HepG2 (cell line): ENCODE results near the gene CYP4F8. TPM values are rescaled to one million over a fixed set of nuclear protein-coding genes. Genes with fewer than 3 reads are reported as not detected.

Source experiments
- ATAC-seq: fragments of 200-7000 bp; cut with Tn5 transposase; 3 replicates; pipeline ENCODE4 v1.9.1; 2020; ENCODE audit warnings: mild to moderate bottlenecking, moderate library complexity
- BruUV-seq: library from RNA; stranded (reverse); fragments of 400-500 nt; replicated peaks from 2 replicates; lab custom pipeline; 2021; lab: Mats Ljungman, UMichigan
- CTCF ChIA-PET: fragments of 300-600 bp; formaldehyde crosslinking; extraction: SDS; loops from one replicate; lab custom pipeline; 2021; ENCODE audit warnings: low total read pairs, inconsistent platforms, low intra/inter-chr PET ratio; lab: Yijun Ruan, JAX
- POLR2A ChIA-PET: fragments of 350-600 bp; sonication (Branson Sonifier 250); formaldehyde crosslinking; loops from one replicate; lab custom pipeline; 2020; ENCODE audit warnings: antibody characterized with exemption, inconsistent platforms; lab: Yijun Ruan, JAX
- DNase-seq: peaks from one replicate; pipeline ENCODE4 v3.0.0-alpha.2; 2015; ENCODE audit warnings: low spot score
- FAIRE-seq: peaks from 3 replicates; lab custom pipeline; 2011; peaks lifted over from hg19 to GRCh38; lab: Jason Lieb, UNC
- H2AFZ ChIP-seq: one replicate; pipeline ENCODE4 v1.6.1; 2011; ENCODE audit warnings: low read length, inconsistent platforms
- H3K27ac ChIP-seq: fragments of 300-600 bp; 3 replicates; pipeline ENCODE4 v1.8.0; 2011; ENCODE audit warnings: mixed run types, mild to moderate bottlenecking, mixed read lengths, low read length, inconsistent platforms; ENCODE audit not compliant: insufficient read depth; ENCODE audit errors: extremely low read length
- H3K27me3 ChIP-seq, 2 experiments: fragments of 200-600 bp in 1 of 2; 2 replicates in 1 of 2; 3 replicates in 1 of 2; pipeline versions ENCODE4 v1.6.0 to v1.8.0; 2011; ENCODE audit warnings: low read length in 2 of 2, mild to moderate bottlenecking in 2 of 2, moderate library complexity in 2 of 2, inconsistent platforms in 1 of 2; ENCODE audit not compliant: insufficient read depth in 2 of 2, control insufficient read depth in 1 of 2
- H3K36me3 ChIP-seq, 2 experiments: fragments of 200-600 bp in 1 of 2; replicated peaks in 1 of 2; 2 replicates in 1 of 2; 3 replicates in 1 of 2; pipeline versions ENCODE4 v1.5.1 to v1.8.0; 2011; ENCODE audit warnings: low read length in 2 of 2, inconsistent platforms in 1 of 2; ENCODE audit not compliant: insufficient read depth in 2 of 2, control insufficient read depth in 1 of 2
- H3K4me1 ChIP-seq: 2 replicates; pipeline ENCODE4 v1.5.1; 2012; ENCODE audit warnings: low read length, inconsistent platforms; ENCODE audit not compliant: insufficient read depth
- H3K4me2 ChIP-seq: 2 replicates; pipeline ENCODE4 v1.6.0; 2011; ENCODE audit warnings: low read depth, low read length, inconsistent platforms
- H3K4me3 ChIP-seq, 3 experiments: fragments of 200-600 bp in 1 of 3; sonication (generic), shearing (Covaris generic) in 1 of 3; replicated peaks in 1 of 3; 2 replicates each; pipeline ENCODE4 v1.5.1; 2011 to 2016; ENCODE audit warnings: low read length in 3 of 3, inconsistent platforms in 2 of 3, low read depth in 2 of 3, mild to moderate bottlenecking in 2 of 3, control low read depth in 1 of 3, mixed read lengths in 1 of 3; ENCODE audit not compliant: insufficient read depth in 1 of 3
- H3K79me2 ChIP-seq: one replicate; pipeline ENCODE4 v1.6.1; 2011; ENCODE audit warnings: low read length, inconsistent platforms; ENCODE audit not compliant: insufficient read depth
- H3K9ac ChIP-seq: 2 replicates; pipeline ENCODE4 v1.6.0; 2011; ENCODE audit warnings: mild to moderate bottlenecking, low read depth, low read length, inconsistent platforms; ENCODE audit not compliant: insufficient read depth
- H3K9me3 ChIP-seq: 2 replicates; pipeline ENCODE4 v1.5.1; 2012; ENCODE audit warnings: mild to moderate bottlenecking, low read length
- H4K20me1 ChIP-seq: 2 replicates; pipeline ENCODE4 v1.6.0; 2011; ENCODE audit warnings: inconsistent platforms, mild to moderate bottlenecking, low read length, moderate library complexity; ENCODE audit not compliant: insufficient read depth
- CBX1 ChIP-seq: IDR thresholded peaks from one replicate; pipeline ENCODE4 v1.6.1; 2016; ENCODE audit warnings: antibody characterized with exemption, low read depth
- FOXA1 ChIP-seq, 2 experiments: fragments of 450-650 bp in 1 of 2; sonication (generic) in 1 of 2; formaldehyde crosslinking in 1 of 2; IDR thresholded peaks; 2 replicates each; pipeline versions ENCODE4 v1.4.0 to v1.6.1; 2016 to 2020; ENCODE audit warnings: missing genetic modification reagents in 1 of 2
- GMEB1 ChIP-seq: sonication (generic); formaldehyde crosslinking; IDR thresholded peaks from 2 replicates; pipeline ENCODE4 v1.5.1; 2020; ENCODE audit warnings: missing genetic modification reagents, mild to moderate bottlenecking, borderline replicate concordance
- GPBP1L1 ChIP-seq: sonication (generic); formaldehyde crosslinking; IDR thresholded peaks from 2 replicates; pipeline ENCODE4 v1.5.0; 2020; ENCODE audit warnings: mild to moderate bottlenecking, missing genetic modification reagents
- HNRNPLL ChIP-seq: fragments of 200-400 bp; formaldehyde crosslinking; IDR thresholded peaks from 2 replicates; pipeline ENCODE4 v1.6.1; 2017; ENCODE audit warnings: mild to moderate bottlenecking, low read depth, low read length; ENCODE audit not compliant: poor library complexity, severe bottlenecking
- KDM6A ChIP-seq: IDR thresholded peaks from 2 replicates; pipeline ENCODE4 v1.6.1; 2016; ENCODE audit warnings: low read depth
- NCOA2 ChIP-seq: sonication (generic); formaldehyde crosslinking; IDR thresholded peaks from 2 replicates; pipeline ENCODE4 v1.8.0; 2022; ENCODE audit warnings: inconsistent platforms
- PCBP1 ChIP-seq: fragments of 200-400 bp; formaldehyde crosslinking; IDR thresholded peaks from 2 replicates; pipeline ENCODE4 v1.6.1; 2017; ENCODE audit warnings: mild to moderate bottlenecking, low read depth, low read length, borderline replicate concordance
- RBM22 ChIP-seq: fragments of 200-400 bp; formaldehyde crosslinking; optimal IDR thresholded peaks from 2 replicates; pipeline ENCODE3; 2017; ENCODE audit warnings: mild to moderate bottlenecking, low read length, moderate library complexity
- SPEN ChIP-seq: sonication (generic); formaldehyde crosslinking; IDR thresholded peaks from 2 replicates; pipeline ENCODE4 v1.5.1; 2020; ENCODE audit warnings: low read depth, mild to moderate bottlenecking, missing genetic modification reagents
- TAF15 ChIP-seq: fragments of 200-400 bp; formaldehyde crosslinking; IDR thresholded peaks from one replicate; pipeline ENCODE4 v1.6.1; 2018; ENCODE audit warnings: mild to moderate bottlenecking, low read depth, low read length; ENCODE audit not compliant: poor library complexity, severe bottlenecking
- ZBTB1 ChIP-seq: sonication (generic); formaldehyde crosslinking; IDR thresholded peaks from 2 replicates; pipeline ENCODE4 v1.4.0; 2020; ENCODE audit warnings: missing genetic modification reagents, borderline replicate concordance
- ZBTB39 ChIP-seq: sonication (generic); formaldehyde crosslinking; IDR thresholded peaks from 2 replicates; pipeline ENCODE4 v1.5.0; 2020; ENCODE audit warnings: missing genetic modification reagents
- ZFP36L2 ChIP-seq: sonication (generic); formaldehyde crosslinking; IDR thresholded peaks from 2 replicates; pipeline ENCODE4 v1.4.0; 2020; ENCODE audit warnings: missing genetic modification reagents
- ZNF234 ChIP-seq: sonication (generic); formaldehyde crosslinking; conservative IDR thresholded peaks from 2 replicates; pipeline ENCODE4 v1.5.1; 2020; ENCODE audit warnings: mild to moderate bottlenecking, missing genetic modification reagents
- ZNF615 ChIP-seq: sonication (generic); formaldehyde crosslinking; IDR thresholded peaks from 2 replicates; pipeline ENCODE4 v1.5.0; 2020; ENCODE audit warnings: mild to moderate bottlenecking, missing genetic modification reagents, borderline replicate concordance
- ZSCAN12 ChIP-seq: sonication (generic); formaldehyde crosslinking; IDR thresholded peaks from 2 replicates; pipeline ENCODE4 v1.9.0; 2021; ENCODE audit warnings: mild to moderate bottlenecking, missing genetic modification reagents
- ZSCAN9 ChIP-seq: IDR thresholded peaks from 2 replicates; pipeline ENCODE4 v1.6.1; 2016; ENCODE audit warnings: borderline replicate concordance
- WGBS: methylation state at CpG from one replicate; pipeline ENCODE4 v1.1.6; 2017; ENCODE audit warnings: low lambda C conversion rate; 5-methylcytosine and 5-hydroxymethylcytosine counted together
- in situ Hi-C: cut with HindIII; loops from 2 replicates; pipeline ENCODE4 v1.10.0; 2017; ENCODE audit warnings: low pct_unique_long_range_greater_than_20kb; ENCODE audit not compliant: extremely low pct_ligation_motif_present
- intact Hi-C: fragments of 100-400 bp; cut with micrococcal nuclease; formaldehyde crosslinking; loops from one replicate; pipeline ENCODE4 v1.10.0; 2022; ENCODE audit not compliant: unreplicated experiment
- polyA plus RNA-seq, 8 experiments: library from polyadenylated mRNA; depleted of rRNA in 3 of 8; stranded (reverse) in 7 of 8; unstranded in 1 of 8; fragments of >200 nt; fragmentation: Illumina TruSeq in 4 of 8; extraction: Trizol in 4 of 8; gene quantifications; 2 replicates each; pipeline versions ENCODE4 v1.2.1 to v1.2.3, GENCODE V29; 2011 to 2016; ENCODE audit warnings: low read depth in 4 of 8, missing spikeins in 1 of 8, mixed read lengths in 1 of 8; ENCODE audit not compliant: insufficient read depth in 1 of 8
- total RNA-seq, 5 experiments: library from RNA; depleted of rRNA; stranded (reverse); fragments of >200 nt; fragmentation: Illumina TruSeq; extraction: Trizol; gene quantifications; 2 replicates each; pipeline ENCODE4 v1.2.3, GENCODE V29; 2016; ENCODE audit warnings: low read depth in 1 of 5
- TF ChIP-seq, protein P1 (sequence below): sonication (generic); formaldehyde crosslinking; IDR thresholded peaks from 2 replicates; pipeline ENCODE4 v1.9.0; 2021; ENCODE audit warnings: missing genetic modification reagents, mild to moderate bottlenecking, borderline replicate concordance

CYP4F8 gene
- total and polyA plus RNA-seq, 2 of the 13 experiments (the other 11 are each of a cell fraction or from before 2014, with no cell fraction given) = not detected

GRCh38 chr19:15618321-15618720 lies 3.3 kb downstream of the CYP4F8 start:
- no peak overlapping the region for H3K27ac ChIP-seq
- ChIA-PET POLR2A (no interaction called here), CTCF (no interaction called here)
- H3K4me3 ChIP-seq = no peak overlapping the region
- 5% methylated on average over 5 of the region's 5 CpGs for WGBS
- H4K20me1 ChIP-seq = no peaks in the 10 kb centered on the region
- no peak for DNase-seq
- no peak for FAIRE-seq
- H2AFZ ChIP-seq = no peak overlapping the region
- no peaks in the 10 kb centered on the region for H3K4me1 ChIP-seq
- H3K36me3 ChIP-seq = no peaks in the 10 kb centered on the region
- H3K4me2 ChIP-seq = no peak overlapping the region
- H3K79me2 ChIP-seq = no peaks in the 10 kb centered on the region
- BruUV-seq = no TSS peak
- H3K27me3 ChIP-seq = no peaks in the 10 kb centered on the region; a peak in 1 of 5 replicates
- no peak for ATAC-seq
- in situ Hi-C loops (no loop called here), intact Hi-C loops (no loop called here)
- no peaks in the 10 kb centered on the region for H3K9me3 ChIP-seq
- no peak for TF ChIP-seq CBX1
- TF ChIP-seq KDM6A (CRISPR knock-in tag) = no peak
- no peak for TF ChIP-seq TAF15
- TF ChIP-seq RBM22 = no peak
- no peak for TF ChIP-seq NCOA2 (CRISPR knock-in tag)
- no peak for TF ChIP-seq ZNF234 (CRISPR knock-in tag)
- TF ChIP-seq ZNF615 (CRISPR knock-in tag) = no peak
- TF ChIP-seq ZFP36L2 (CRISPR knock-in tag) = no peak
- TF ChIP-seq PCBP1 = no peak
- TF ChIP-seq, protein P1, sequence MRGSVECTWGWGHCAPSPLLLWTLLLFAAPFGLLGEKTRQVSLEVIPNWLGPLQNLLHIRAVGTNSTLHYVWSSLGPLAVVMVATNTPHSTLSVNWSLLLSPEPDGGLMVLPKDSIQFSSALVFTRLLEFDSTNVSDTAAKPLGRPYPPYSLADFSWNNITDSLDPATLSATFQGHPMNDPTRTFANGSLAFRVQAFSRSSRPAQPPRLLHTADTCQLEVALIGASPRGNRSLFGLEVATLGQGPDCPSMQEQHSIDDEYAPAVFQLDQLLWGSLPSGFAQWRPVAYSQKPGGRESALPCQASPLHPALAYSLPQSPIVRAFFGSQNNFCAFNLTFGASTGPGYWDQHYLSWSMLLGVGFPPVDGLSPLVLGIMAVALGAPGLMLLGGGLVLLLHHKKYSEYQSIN (CRISPR knock-in tag) = no peak
- TF ChIP-seq FOXA1 (IDR thresholded peaks at IDR 0.05) = no peak
- no peak for TF ChIP-seq FOXA1 (CRISPR knock-in tag; IDR thresholded peaks at IDR 0.05)
- no peak for TF ChIP-seq GMEB1 (CRISPR knock-in tag)
- TF ChIP-seq HNRNPLL = no peak
- TF ChIP-seq ZSCAN9 (CRISPR knock-in tag) = no peak
- no peak for TF ChIP-seq GPBP1L1
- TF ChIP-seq SPEN (CRISPR knock-in tag) = no peak
- no peak for TF ChIP-seq ZSCAN12 (CRISPR knock-in tag)
- no peak for TF ChIP-seq ZBTB1
- no peak for TF ChIP-seq ZBTB39 (CRISPR knock-in tag)
- H3K9ac ChIP-seq = no peak overlapping the region
